Posterior cingulate gyrus (tissue), 11 donors: ENCODE data around the gene FGFRL1.
"Not testable (repeated sequence)": the region's sequence is repeated elsewhere in the genome, so short reads cannot be mapped to it uniquely, and the experiment has no call there.

Experiments used
- DNase-seq, 10 donors: peaks; one replicate each; pipeline versions ENCODE4 v3.0.0 to v3.0.0-alpha.2; 2020 to 2021; ENCODE audit warnings: mixed read lengths in 3 of 10
- intact Hi-C: fragments of 100-400 bp; cut with DNase I; formaldehyde crosslinking; loops from one replicate; pipeline ENCODE4 v1.15.1; 2023

FGFRL1 gene

GRCh38 chr4:972651-973424, 38.6 kb upstream of the FGFRL1 start:
- intact Hi-C loops: no loop called here
- DNase-seq: no peak

DNA sequence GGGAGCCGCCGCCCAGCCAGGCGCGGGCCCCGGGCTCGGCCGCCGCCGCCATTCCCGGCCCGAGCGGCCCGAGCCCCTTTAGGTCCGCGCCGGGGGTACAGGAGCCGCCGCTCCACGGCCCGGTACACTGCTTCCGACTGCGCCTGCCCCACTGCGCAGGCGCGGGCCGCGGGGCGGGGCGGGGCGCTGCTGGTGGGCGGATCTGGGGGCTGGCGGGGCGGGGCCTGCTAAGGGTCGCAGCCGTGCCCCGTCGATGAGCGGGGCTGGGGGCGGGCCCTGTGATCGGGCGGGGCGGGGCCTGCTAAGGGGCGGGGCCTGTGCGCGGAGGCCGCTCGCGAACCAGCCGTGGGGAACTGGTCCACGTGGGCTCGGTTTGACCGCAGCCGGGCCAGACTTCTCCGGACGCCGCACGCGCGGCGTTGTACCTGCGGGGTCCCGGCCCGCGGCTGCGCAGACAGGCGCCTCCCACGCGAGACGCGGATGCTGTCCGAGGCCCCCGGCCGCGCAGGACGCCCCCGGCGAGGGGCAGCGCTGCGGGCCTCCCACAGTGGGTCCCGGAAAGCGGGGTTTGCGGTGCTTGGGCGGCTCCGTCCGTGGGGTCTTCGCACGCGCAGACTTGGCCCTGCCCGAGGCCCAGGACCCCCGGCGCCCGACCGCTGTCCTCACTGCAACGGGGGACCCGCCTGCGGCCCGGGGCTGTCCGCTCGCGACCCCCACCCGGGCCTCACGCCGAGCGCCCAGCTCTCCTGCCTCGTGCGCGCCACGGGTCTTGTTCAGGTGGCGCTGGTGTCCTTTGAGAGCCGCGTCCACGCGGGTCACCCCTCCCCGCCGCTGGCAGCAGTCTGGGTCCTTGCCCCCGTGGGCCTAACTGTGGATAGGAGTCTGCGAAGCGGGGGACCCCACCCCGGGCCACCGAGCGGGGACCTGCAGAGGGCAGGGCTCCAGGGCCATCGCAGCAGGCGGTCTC, 37.7 kb upstream of the FGFRL1 start, which contains the start of gene DGKQ:
TSS of gene DGKQ (minus strand) at position 139 of the 967 bp plus-strand sequence. CDS start at position 52, 87 bp downstream.
- intact Hi-C loops: no loop called here

GRCh38 chr4:974668-975067, 36.8 kb upstream of the FGFRL1 start:
- DNase-seq: no peak
- intact Hi-C loops: no loop called here

More for the DNA sequence above, 37.7 kb upstream of the FGFRL1 start, which contains the start of gene DGKQ:
- peak; percentile 77 to 98 (median 90) for DNase-seq

GRCh38 chr4:976016-976415, 35.4 kb upstream of the FGFRL1 start:
- DNase-seq, intact Hi-C loops: not testable (repeated sequence)

DNA sequence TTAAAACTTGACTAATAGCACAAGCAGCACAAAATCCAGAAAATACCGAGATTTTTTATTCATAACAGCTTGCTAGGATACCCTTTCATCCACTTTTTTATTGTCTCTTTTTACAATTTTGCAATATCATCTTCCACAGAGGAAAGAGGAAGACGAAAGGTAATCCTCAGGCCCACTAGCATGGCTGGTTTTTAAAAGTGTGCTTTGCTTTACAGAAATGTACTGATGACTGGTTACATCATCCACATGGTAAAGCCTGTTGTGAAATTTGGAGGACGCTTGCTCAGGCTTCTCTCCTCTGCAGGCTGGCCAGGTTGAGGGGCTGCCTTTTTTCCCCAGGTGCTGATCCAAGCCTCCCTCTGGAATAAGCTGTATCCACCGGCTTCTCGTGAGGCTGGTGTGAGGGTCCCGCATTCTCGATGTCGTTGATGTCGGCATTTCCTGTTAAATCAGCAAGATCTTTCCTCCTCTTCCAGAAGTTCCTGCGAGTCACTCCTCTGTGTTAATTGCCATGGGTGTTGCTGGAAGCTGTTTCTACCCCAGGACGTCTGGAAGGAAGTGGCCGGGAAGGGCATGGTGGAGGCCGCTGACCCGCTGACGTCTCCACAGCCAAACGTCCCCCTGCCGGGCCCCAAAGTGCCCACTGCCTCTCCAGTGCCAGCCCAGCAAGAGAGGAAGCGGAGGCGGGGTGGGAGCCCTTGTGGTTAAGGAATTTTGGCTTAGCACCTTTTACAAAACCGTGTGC, 32.3 kb upstream of the FGFRL1 start:
- intact Hi-C loops: no loop called here
- DNase-seq: no peak

DNA sequence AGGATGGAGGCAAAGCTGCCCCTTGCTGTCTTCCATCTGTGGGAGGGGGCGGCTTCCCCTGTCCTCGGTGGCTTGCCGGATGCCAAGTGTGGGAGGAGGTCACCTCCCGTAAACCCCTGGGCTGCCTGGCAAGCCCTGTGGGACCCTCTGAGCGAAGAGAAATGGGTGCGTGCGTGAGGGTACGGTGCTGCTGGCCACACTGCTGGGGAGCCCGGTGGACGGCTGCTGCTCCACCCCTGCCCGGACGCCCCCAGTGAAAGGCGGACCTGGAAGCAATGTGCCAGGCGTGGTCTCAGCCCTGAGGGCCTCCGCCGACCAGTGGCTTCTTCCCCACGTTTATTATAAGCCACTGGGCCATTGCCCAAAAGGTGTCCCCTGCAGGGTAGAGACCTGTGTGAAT, 29.1 kb upstream of the FGFRL1 start:
- no peak for DNase-seq
- intact Hi-C loops: loop anchor here (10.0 kb wide), 1 partner anchor 237 kb away; no protein-coding TSS in a partner anchor

DNA sequence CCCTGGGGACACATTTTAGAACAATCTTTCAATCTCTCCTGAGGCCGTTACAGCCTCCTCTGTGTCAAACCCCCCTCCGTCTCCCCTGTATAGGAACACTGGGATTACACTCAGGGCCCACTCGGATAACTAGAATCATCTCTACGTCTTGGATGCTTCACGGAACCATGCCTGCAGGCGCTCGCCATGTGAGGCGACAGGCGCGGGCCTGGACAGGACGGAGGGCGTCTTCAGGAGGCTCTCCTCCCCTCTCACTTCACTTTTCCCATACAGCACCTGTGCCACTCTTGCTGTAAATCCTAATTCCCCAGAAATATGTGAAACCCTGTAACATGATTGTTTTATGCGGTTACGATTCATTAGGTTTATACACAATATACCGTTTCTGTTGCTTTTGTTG, 28.6 kb upstream of the FGFRL1 start:
- intact Hi-C loops: loop anchor here (10.0 kb wide), 1 partner anchor 238 kb away; no protein-coding TSS in a partner anchor
- no peak for DNase-seq

GRCh38 chr4:984336-985054, 26.9 kb upstream of the FGFRL1 start:
- intact Hi-C loops: loop anchor here (10.0 kb wide), 1 partner anchor 240 kb away; no protein-coding TSS in a partner anchor
- no peak for DNase-seq

DNA sequence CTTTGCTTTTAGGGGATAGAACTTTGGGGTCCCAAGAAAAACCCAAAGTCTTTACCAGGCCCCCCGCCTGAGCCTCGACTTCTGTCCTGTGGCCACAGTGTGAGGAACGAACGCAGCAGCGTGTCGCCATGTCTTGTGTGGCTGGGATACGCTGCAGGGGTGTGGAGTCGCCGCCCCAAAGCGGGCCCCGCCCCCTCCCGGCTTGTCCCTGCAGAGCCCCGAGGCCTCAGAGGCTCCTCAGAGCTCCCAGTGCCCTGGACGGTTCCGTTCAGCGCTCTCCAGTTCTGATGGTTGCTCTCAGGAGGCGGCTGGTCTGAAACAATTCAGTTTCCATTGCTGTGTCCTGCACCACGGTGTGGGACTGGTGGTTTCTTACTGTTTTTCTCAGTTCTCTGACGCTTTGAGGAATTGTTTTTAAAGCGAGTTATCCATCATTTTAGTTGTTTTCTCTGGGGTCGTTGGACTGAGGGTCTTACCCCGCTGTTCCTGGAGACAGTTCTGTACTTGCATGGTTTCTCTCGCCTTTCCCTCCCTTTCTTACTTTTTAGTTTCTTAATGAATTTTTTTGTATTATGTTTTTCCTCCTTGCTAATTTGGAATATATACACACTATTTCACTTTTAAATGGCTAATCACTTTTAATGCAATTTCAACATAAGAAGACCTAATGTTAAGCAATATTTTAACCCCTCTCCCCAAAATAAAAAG, 26.1 kb upstream of the FGFRL1 start:
- DNase-seq: peak in 2 of 10 donors; percentile 31 to 83
- intact Hi-C loops: loop anchor here (10.0 kb wide), 1 partner anchor 240 kb away; no protein-coding TSS in a partner anchor

- intact Hi-C loops: loop anchor here (10.0 kb wide), 1 partner anchor 242 kb away; no protein-coding TSS in a partner anchor
- DNase-seq: no peak
These were observed 25.0 kb upstream of the FGFRL1 start for GRCh38 chr4:986428-986878.

GRCh38 chr4:986879-987623, 24.4 kb upstream of the FGFRL1 start, which contains the start of gene IDUA:
TSS of gene IDUA (plus strand) at chr4:987044. CDS start at chr4:987085, 41 bp downstream.
- intact Hi-C loops: loop anchor here (10.0 kb wide), 1 partner anchor 242 kb away; no protein-coding TSS in a partner anchor

DNA sequence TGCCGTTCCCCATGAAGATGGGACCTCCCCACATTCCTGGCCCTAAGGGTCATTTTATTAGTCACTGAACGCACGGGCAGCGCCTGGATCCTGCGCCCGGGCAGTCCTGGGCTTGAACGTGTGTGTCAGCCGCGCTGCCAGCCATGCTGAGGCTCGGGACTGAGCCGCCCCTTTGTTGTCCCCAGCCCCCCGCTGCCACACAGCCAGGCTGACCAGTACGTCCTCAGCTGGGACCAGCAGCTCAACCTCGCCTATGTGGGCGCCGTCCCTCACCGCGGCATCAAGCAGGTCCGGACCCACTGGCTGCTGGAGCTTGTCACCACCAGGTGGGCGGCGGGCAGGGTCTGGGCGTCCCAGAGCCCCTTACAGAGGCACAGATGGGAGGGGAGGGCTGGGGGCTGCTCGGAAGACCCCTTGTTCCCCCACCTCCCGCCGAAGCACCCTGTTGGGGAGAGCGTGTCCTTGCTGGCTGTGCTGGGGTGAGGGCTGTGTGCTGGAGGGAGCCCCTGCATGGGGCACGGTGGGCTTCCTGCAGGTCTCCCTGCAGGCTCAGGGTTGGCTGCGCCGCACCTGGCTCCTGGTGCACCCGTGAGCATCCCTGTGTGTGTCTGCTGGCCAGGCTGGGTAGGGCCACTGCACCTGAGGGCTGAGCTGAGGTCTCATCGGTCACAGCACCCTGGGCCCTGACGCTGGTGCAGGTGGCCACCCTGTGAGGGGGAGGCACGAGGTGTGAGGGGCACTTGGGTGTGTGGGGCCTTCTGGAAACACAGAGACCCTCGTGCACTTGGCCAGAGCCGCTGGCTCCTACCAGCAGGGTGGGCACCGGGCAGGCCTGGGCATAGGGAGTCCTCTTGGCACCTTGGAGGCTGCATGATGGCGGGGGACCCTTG, 23.6 kb upstream of the FGFRL1 start:
- intact Hi-C loops: loop anchor here (10.0 kb wide), 1 partner anchor 243 kb away; no protein-coding TSS in a partner anchor
- peak in 1 of 10 donors; percentile 82 for DNase-seq

More at GRCh38 chr4:986879-987623, 24.4 kb upstream of the FGFRL1 start, which contains the start of gene IDUA:
- peak; percentile 80 to 98 (median 88) for DNase-seq

- DNase-seq: no peak
- intact Hi-C loops: loop anchor here (10.0 kb wide), 1 partner anchor 244 kb away; no protein-coding TSS in a partner anchor
These were observed 22.4 kb upstream of the FGFRL1 start for GRCh38 chr4:988726-989721.

DNA sequence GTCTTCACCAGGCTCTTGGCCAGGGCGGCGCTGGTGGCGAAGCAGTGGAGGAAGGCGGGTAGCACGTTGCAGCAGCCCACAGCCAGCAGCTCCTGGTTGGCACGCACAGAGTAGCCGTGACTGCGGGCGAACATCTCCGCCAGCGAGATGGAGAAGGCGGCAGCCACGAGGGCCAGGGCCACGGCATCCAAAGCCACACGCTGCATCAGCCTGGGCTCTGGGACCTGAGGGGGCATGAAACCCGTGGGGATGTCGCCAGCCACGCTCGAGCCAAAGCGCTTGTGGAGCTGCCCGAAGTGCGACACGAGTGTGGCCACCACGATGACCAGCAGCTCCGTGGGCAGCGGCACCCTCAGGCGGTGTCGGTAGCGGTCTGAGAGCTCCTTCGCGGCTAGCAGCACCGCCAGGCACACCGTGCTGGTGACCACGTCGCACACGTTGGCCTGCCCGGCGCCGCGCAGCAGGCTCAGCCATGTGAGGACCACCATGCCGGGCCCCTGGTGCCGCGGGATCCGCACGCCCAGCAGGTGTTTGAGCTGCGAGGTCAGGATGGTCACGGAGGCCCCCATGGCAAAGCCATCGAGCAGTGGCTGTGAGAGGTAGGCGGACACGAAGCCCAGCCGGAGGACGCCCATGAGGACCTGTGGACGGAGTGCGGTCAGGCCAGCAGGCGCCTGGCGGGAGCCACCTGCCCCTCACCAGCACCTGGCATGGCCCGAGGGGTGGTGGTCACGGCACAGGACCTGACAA, 21.5 kb upstream of the FGFRL1 start:
- DNase-seq: peak in 1 of 10 donors; percentile 83
- intact Hi-C loops: loop anchor here (10.0 kb wide), 1 partner anchor 245 kb away; no protein-coding TSS in a partner anchor
